Measurements from ENCODE around the gene GDF15.

Gene GDF15

DNA sequence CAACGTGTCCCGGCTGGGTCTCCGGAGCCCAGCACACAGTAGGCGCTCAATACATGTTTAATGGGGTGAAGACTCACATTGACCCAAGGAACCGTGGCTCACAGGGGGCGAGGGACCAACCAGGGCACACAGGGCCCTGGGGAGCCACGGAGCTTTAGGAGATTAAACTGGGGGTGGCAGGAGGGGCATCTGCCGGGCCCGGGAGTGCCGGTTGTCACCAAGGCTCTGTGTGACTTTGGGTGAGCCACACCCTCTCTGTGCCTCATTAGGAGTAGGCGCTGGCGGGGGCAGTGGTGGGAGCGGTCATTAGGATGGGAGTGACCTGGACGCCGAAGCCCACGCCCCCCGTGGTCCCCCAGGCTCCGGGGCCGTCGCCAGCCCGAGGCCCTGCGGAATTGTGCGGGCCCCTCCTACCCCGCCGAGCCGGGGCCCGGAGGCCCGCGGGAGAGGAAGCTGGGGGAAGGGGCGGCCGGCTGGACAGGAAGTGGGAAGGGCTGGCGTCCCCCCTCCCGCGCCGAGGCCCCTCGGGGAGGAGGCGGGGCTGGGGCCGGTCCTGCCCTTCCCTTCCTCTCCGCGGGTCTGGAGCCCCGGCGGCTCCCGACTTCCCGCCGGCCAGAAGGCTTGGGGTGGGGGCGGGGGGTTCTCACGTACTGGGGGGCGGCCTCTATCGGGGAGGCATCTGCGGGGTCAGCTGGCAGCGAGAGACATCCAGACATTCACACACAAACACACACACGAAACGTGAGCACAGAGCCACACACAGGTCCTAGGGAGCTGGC, 31.5 kb downstream of the GDF15 start:
- in situ Hi-C loops (cut with MboI; ENCODE audit: low sequenced_read_pairs), result loop anchor here (10.0 kb wide), 1 partner anchor 223 kb away; the partner anchor contains the start of gene MPV17L2

DNA sequence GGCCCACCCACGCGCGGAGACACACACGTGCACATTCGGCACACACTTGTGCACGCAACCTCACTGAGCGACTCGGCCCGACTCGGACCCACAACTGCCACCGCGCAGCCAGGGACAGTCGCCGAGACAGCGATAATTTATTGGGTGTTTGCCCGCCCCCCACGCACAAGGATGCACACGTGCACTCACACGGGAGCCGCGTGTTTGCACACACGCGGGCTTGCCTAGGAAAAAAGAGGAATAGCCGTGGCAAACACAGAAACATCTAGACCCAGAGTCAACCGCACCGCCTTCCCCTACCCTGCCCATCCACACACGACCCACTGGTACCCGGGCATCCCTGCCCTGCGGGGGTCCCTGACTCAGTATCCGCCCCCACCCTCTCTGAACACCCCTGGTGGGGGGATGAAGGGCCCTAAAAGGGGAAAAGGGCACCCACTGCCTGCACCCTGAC, 32.1 kb downstream of the GDF15 start:
- in situ Hi-C loops (cut with MboI; ENCODE audit: low sequenced_read_pairs), result loop anchor here (10.0 kb wide), 1 partner anchor 223 kb away; the partner anchor contains the start of gene MPV17L2

DNA sequence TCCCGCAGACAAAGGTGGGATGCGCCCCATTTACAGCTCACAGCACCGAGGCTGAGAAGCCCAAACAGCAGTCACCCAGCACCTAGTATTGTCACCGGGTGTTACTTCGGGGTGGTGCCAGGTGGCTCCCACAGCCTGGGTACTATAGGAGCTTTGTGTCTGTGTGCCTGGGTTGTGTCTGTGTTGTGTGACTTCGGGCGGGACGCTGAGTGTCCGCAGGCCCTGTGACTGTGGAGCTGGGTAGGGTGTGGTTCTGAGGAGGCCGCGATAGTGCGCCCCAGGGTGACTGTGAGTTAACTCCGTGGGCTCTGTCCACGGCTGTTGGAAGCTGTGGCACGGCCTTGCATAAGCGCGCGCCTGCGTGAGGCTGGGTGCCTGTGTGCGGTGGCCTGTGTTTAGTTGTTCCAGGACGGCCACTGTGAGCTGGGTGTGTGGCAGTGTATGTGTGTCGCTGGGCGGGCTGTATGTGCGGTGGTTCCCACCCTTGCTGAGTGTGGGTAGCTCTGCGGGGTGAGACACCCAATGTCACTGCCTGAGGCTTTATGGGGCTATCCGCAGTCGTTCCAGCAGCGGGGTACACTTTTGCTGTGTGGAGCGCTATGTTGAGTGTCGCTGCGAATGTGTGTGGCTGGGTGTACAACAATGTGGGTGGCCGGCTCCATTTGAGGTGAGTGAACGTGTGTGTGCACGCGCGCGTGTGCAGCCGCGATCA, 32.7 kb downstream of the GDF15 start:
- in situ Hi-C loops (cut with MboI; ENCODE audit: low sequenced_read_pairs), result loop anchor here (10.0 kb wide), 1 partner anchor 224 kb away; the partner anchor contains the start of gene MPV17L2

DNA sequence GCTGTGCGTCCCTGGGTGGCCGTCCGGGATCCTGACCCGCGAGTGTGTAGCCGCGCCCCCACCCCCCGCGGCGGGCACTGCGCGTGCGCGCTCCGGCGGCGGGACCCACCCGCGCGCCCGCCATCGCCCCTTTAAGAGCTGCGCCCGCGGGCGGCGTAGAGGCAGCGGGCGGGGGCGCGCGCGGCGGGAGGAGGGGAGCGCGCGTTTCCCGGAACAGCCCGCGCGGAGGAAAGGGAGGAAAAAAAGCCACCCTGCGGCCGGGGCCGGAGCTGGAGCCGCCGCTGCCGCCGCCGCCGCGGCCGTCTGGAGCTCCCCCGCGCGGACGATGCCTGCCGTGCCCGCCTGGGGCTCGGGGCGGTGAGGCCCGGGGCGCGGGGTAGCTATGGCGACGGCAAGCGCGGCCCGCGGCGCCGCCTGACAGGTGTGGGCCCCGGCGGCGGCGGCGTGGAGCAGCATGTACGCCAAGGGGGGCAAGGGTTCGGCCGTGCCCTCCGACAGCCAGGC, 33.3 kb downstream of the GDF15 start, which contains the start of gene SSBP4:
Gene SSBP4, plus strand, starts transcription at position 204 of the 504 bp plus-strand sequence. Its CDS starts 251 bp downstream, at position 455.
- in situ Hi-C loops (cut with MboI; ENCODE audit: low sequenced_read_pairs), result loop anchor here (10.0 kb wide), 1 partner anchor 224 kb away; the partner anchor contains the start of gene MPV17L2

DNA sequence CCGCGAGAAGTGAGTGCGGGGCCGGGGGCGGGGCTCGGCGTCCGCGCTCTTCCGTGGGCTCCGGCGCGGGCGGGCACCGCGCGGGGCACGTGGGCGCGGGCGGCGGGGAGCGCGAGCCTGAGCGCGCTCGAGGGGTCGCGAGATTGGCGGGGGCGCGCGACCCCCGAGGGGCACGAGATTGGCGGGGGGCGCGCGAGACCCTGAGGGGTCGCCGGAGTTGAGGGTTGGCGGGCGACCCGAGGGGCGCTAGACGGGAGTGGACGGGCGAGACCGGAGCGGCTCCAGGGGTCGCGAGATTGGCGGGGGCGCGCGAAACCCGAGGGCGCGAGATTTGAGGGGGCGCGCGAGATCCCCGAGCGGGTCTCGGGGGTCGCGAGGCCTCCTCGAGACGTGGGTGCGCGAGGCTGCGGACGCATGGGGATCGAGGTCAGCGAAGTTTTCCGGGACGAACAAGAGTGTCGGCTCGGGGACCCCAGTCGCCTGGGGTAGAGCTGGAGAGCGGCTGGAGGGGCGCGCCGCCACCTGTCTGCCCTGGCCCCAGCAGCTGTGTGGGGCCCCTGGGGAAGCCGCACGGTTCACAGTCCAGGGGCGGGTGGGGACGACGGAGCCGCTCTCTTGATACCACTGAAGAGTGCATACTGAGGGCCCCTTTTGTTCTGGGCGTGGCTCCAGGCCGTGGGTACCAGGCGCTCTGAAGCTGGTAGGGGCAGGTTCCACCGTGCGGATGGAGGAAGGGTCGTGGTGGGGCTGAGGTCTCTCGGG, 33.9 kb downstream of the GDF15 start:
- in situ Hi-C loops (cut with MboI; ENCODE audit: low sequenced_read_pairs), result loop anchor here (10.0 kb wide), 1 partner anchor 225 kb away; the partner anchor contains the start of gene MPV17L2

DNA sequence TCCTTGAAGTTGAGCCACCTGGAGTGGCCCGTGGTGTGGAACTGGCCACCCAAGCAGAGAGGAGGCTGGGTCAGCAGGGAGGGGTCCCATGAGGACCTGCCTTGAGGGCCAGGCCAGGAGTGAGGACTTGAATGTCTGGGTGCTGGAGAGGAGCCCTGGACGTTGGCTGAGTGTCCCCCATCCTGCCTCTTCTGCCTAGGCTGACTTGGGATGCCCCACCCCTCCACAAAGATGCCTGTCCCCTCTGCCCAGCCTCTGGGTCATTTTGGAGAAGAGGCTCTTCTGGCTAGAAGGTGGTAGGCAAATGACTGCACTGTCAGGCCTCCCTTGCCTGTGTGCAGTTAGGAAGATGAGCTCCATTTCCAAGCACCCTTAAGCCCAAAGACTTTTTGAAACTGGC, 35.0 kb downstream of the GDF15 start:
- in situ Hi-C loops (cut with MboI; ENCODE audit: low sequenced_read_pairs), result no loop called here

DNA sequence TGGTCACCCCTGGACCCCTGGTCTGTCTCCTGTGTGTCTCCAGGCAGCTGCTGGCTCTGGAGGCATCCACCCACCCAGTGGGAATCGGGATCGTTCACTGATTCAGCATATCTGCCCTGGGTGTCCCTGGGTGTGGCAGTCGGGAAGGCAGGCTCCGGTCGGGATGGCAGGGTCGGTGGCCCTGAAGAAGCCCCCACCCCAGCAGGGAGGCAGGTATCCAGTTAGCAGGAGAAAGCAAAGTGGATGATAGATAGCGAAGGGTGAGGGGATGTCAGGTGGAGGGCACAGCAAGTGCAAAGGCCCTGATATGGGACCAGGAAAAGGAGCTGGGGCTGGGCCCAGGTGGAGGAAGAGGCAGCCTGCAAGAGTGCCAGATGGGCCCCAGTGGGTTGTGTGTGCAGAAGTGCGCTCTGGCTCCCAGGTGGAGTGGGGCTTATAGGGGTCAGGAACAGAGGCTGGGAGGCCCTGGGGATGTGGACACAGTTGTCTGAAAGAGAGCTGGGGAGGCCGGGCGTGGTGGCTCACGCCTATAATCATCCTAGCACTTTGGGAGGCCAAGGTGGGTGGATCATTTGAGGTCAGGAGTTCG, 35.5 kb downstream of the GDF15 start:
- in situ Hi-C loops (cut with MboI; ENCODE audit: low sequenced_read_pairs), result no loop called here

DNA sequence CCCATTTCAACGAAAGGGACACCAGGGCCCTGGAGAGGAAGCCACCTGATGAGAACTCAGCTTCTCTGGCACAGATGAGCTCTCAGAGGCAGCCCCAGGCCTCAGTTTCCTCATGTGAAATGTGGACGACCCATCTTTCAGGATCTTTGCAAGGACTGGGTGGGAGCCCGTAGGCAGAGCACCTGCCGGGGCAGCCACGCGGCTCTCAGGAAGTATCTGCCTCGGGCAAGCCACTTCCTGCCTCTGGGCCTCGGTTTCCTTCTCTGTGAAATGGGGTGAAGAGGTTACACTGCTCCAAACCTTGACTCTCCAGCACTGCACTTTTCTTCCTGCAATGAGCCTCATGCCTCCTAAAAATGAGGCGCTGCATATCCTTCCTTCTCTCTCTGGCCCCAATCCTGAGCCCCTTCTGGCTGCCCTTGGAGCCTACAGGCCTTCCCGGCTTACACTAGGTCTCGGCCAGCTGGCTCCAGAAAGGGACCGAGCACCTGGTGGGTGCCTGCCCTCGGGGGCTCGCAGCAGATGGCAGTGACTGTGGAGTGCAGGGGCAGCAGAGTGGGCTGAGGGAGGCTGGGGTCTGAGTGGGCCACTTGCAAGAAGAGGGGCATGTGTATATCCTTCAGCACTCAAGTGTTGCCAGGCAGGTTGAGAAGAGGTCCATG, 36.7 kb downstream of the GDF15 start:
- in situ Hi-C loops (cut with MboI; ENCODE audit: low sequenced_read_pairs), result no loop called here

DNA sequence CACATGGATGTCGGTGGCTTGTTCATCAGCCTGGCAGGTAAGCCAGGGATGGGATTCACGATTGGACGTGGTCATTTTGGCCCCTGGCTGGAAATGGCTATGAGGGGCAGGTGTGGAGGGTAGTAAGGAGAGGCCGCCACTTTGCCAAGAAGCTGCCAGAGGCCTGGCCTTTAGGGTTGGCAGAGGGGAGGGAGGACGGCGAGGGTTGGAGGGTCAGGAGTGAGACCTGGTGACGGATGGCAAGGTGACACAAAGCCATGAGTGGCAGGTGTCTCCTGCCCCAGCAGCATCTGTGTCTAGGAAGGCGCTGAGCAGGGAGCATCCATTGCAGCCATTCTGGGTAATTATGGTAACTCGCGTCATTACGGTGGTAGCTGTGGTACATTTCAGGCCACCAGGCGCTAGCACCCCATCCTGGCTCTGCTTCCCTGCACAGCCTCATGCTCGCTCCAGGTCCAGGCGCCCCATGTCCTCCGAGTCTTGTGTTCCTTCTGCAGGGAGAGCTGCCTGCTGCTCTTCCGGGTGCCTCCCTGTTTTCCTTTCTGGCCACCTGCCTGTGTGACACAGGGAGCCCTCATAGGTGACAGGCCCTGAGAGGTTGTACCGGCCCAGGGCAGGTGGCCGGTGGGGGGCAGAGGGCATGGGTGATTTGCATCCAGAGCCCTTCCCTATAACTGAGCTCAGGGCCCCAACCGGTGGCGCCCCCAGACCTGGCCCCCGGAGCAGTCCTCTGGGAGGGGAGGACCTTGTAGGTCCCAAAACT, 37.5 kb downstream of the GDF15 start:
- in situ Hi-C loops (cut with MboI; ENCODE audit: low sequenced_read_pairs), result no loop called here

DNA sequence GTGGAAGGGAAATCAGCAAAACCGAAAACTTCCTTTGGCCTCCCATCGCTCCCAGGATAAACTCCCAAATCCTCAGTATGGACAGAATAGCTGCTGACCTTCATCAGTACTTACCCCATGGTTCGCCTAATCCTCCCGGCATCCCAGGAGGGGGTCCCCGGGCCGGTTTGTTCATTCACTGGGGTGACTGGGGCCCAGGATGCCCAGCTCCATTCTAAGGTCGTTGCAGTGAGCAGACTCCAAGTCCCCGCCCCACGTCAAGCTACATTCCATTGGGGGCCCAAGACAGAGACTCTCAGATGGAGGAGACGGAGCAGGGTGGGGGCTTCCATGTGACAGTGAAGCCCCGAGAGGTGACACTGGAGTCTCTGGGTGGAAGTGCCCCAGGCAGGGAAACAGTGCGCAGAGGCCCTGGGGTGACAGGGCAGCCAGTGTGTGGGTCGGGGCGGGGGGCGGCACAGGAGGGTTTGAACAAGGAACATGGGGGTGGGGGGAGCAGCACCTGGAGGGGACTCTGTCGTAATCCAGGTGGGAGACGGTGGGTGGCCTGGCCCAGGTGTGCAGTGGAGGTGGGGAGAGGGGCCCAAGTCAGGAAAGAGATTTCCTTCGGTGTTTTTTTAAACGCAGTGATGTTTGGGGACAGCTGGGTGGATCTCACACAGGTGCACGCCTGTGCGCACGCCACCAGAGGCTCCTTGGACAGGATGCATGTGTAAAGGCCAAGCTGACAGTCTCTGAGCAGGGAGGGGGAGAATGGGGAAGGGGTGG, 38.3 kb downstream of the GDF15 start:
- in situ Hi-C loops (cut with MboI; ENCODE audit: low sequenced_read_pairs), result no loop called here

DNA sequence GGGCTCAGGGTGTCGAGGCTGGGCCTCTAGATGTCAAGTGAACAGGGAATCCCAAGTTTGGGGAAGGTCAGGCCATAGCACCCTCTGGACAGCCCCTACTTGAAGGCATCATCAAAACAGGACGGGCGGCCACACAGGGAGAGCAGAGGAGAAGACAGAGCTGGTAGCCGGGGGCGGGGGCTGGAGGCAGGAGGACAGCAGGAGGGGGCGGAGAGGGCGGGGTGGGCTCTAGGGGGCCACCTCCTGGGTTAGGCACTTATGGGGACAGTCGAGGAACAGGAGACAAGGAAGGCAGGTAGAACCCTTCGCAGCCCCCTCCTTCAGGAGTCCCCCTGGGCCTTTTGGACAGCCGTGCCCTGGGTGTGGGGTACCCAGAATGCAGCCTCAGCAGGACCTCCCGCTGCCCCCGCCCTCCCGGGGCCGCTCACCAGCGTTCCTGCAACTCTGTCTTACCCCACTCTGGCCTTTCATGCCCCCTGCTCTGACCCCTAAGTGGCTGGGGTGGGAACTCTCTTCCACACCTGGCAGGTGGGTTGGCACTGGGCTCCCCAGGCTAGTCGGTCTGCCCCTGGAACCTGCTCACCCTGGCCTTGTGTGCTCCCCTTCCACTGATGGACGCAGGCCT, 39.0 kb downstream of the GDF15 start:
- in situ Hi-C loops (cut with MboI; ENCODE audit: low sequenced_read_pairs), result no loop called here

DNA sequence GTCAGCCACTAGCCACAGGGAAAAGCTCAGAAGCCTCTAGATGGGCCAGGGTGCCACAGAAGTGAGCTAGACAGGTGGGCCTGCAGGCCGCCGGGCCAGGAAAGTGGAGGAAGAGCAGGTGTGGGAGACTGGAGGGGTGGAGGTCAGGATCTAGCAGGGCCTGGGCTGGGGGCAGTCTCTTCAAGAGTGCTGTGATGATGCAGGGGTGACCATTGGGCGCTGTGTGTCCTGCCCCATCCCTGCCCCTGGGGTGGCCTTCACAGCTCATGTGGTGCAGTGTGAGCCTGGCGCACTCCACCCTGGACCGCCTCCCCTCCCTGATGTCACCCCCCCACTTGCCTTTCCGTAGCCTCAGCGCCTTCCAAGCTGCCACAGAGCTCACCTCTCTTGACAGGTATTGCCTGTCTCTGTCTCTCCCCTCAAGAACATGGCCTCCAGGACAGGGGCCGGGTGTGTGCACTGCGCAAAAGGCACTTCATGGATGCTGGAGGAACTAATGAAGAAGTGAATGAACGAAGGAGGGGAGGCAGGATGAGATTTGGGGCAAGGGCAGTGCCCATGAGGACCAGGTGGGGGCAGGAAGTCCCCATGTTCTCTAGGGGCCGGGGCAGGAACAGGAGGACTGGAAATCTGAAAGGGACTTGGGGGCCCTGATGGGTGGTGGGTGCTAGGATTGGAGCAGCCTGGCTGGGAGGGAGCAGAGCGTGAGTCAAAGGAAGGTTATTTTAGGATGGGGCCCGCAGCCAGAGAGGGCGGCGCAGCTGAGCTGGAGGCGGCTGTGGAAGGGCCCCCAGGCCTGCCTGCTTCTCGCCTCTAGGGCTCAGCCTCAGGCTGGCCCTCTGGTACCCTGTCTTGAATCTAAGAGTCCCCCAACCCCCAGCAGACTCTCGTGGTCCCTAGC, 39.8 kb downstream of the GDF15 start:
- in situ Hi-C loops (cut with MboI; ENCODE audit: low sequenced_read_pairs), result no loop called here

DNA sequence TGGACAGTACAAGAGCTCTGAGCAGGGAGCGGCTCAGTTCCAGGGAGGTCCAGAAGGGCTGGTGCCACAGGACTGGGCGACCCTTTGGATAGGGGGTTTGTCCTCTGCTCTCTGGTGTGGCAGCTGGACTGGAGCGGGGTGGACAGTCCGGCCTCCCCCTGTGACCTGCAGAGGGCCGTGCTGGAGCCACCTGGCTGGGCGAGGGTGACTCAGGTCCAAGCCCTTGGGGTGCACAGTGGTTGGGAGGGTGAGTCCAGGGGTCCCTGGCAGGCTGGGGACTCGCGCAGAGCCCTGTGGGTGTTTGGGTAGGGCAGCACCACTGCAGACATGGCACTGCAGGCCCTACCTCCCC, 40.4 kb downstream of the GDF15 start:
- in situ Hi-C loops (cut with MboI; ENCODE audit: low sequenced_read_pairs), result no loop called here

DNA sequence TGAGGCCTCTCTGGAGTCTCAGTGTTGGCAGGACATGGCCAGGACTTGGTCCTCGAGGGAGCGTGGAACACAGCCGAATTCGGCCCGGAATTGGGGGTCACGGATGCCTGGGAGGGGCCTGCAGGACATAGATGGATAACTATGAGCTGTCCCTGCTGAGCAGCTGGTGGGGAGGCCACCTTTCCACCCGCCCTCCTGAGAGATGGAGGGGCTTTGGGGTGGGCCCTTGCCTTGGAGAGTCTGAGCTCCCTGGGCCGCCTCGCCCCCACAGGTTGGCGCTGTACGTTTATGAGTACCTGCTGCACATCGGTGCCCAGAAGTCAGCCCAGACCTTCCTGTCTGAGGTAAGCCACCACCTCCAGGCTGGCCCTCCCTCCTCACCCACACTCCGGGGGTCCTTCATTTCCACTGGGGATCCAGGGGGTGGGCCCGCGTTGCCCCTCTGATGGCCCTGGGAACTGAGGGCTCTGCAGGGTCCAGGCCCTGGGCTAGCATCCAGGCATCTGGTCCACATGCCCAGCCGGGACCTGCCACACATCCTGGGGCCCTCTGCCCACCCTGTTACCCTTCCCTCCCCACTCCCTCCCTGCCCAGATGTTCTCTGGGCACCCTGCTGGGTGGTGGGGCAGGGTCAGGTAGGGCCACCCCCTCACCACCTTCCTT, 41.3 kb downstream of the GDF15 start:
- in situ Hi-C loops (cut with MboI; ENCODE audit: low sequenced_read_pairs), result no loop called here

DNA sequence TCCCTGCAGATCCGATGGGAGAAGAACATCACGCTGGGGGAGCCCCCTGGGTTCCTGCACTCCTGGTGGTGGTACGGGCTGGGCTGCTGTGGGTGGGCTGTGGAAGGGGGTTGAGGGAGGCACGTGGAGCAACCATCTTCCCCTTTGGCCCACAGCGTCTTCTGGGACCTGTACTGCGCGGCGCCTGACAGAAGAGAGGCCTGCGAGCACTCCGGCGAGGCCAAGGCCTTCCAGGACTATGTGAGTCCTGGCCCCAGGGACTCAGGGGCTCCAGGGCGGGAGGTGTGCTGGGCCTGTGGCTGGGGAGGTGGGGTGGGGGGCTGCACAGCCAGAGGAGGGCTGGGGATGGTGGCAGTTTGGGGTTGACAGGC, 41.8 kb downstream of the GDF15 start:
- in situ Hi-C loops (cut with MboI; ENCODE audit: low sequenced_read_pairs), result no loop called here

DNA sequence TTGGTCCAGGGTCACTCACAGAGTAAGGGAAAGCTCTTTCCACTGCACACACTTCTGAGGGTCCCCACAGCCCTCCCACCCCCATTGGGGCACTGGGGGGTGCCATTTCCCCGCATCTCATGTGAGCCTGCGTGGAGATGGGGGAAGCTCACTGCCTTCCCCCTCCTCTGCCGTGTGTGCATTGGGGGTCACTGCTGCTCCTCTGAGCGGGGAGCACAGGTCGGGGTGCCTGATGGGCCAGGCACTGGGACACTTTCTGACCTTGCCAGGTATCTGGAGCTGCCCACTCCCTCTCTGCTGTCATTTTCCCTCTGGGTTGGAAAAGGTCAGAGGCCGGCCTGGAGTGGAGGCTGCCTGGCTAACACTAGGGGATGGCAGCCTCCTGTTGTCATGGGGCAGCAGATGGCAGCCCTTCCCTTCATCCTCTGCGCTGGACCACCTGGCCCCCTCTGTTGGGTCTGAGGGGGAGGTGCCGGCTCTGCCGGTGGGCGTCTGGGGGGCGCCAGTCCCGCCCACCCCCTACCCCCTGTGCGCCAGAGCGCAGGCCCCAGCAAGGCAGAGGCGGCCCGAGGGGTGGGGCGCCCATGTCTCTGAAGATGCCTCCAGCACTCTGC, 42.3 kb downstream of the GDF15 start:
- in situ Hi-C loops (cut with MboI; ENCODE audit: low sequenced_read_pairs), result no loop called here

All from HL-60/S4 (cell line).